ENCODE measurements around the gene GUCY1A1.

The GUCY1A1 gene

GRCh38 chr4:155676430-155676825 is 9.8 kb downstream of the GUCY1A1 start (continued):
- TF ChIP-seq ZSCAN5A (tag by site-specific recombination; IDR thresholded peaks at IDR 0.05) (no peak), SP7 (tag by site-specific recombination; IDR thresholded peaks at IDR 0.05) (peak; percentile 91), YY1 (tag by site-specific recombination; IDR thresholded peaks at IDR 0.05) (no peak), ZSCAN18 (tag by site-specific recombination; IDR thresholded peaks at IDR 0.05) (no peak), ZNF843 (tag by site-specific recombination; IDR thresholded peaks at IDR 0.05) (peak; percentile 87), ZNF777 (tag by site-specific recombination; IDR thresholded peaks at IDR 0.05; ENCODE audit: borderline replicate concordance) (no peak), ZNF211 (tag by site-specific recombination; IDR thresholded peaks at IDR 0.05; ENCODE audit: low read depth) (no peak), GFI1B (tag by site-specific recombination; IDR thresholded peaks at IDR 0.05) (peak; percentile 62; the same call in 1 of the 2 replicates), ZNF362 (tag by site-specific recombination; IDR thresholded peaks at IDR 0.05) (no peak), KLF1 (tag by site-specific recombination; IDR thresholded peaks at IDR 0.05) (no peak), ZNF157 (tag by site-specific recombination; IDR thresholded peaks at IDR 0.05) (no peak), ZNF26 (tag by site-specific recombination; IDR thresholded peaks at IDR 0.05) (no peak), IKZF3 (tag by site-specific recombination; IDR thresholded peaks at IDR 0.05) (0 out of 2 replicates have a peak, but pooled peaks have one; percentile 46), TCF7L2 (IDR thresholded peaks at IDR 0.05; ENCODE audit: borderline replicate concordance, low read depth, low read length) (no peak), KLF7 (tag by site-specific recombination; IDR thresholded peaks at IDR 0.05; ENCODE audit: borderline replicate concordance) (no peak), PBX3 (CRISPR knock-in tag; IDR thresholded peaks at IDR 0.05) (no peak), ZNF423 (tag by site-specific recombination; IDR thresholded peaks at IDR 0.05) (no peak), ZNF707 (tag by site-specific recombination; IDR thresholded peaks at IDR 0.05) (no peak), PRDM6 (tag by site-specific recombination; IDR thresholded peaks at IDR 0.05) (peak; percentile 96), ZNF530 (tag by site-specific recombination; IDR thresholded peaks at IDR 0.05; ENCODE audit: low read depth) (no peak), ZNF280D (tag by site-specific recombination; IDR thresholded peaks at IDR 0.05) (no peak), ZFP41 (tag by site-specific recombination; IDR thresholded peaks at IDR 0.05; ENCODE audit: borderline replicate concordance) (no peak), ZNF302 (tag by site-specific recombination; IDR thresholded peaks at IDR 0.05; ENCODE audit: low read depth) (no peak), ZNF513 (tag by site-specific recombination; IDR thresholded peaks at IDR 0.05) (no peak), BCL11A (tag by site-specific recombination; IDR thresholded peaks at IDR 0.05; ENCODE audit: low read depth) (0 out of 2 replicates have a peak, but pooled peaks have one; percentile 60), MYNN (tag by site-specific recombination; IDR thresholded peaks at IDR 0.05; ENCODE audit: borderline replicate concordance) (no peak)

Data from HEK293 (cell line).